Fibroblast of mammary gland (primary cell): Measurements from ENCODE around the gene WBP4.
A peak's percentile ranks its signal among the peaks of the same experiment; 100 is the strongest.
"Not testable (repeated sequence)": the region's sequence is repeated elsewhere in the genome, so short reads cannot be mapped to it uniquely, and the experiment has no call there.

Experiments
- DNase-seq: peaks from one replicate; pipeline ENCODE4 v3.0.0-alpha.2; 2010; ENCODE audit warnings: low read depth
- H3K4me3 ChIP-seq: 2 replicates; pipeline ENCODE4 v1.5.1; 2011; ENCODE audit warnings: low read depth, mild to moderate bottlenecking, low read length, moderate library complexity; ENCODE audit not compliant: control insufficient read depth
- TF ChIP-seq, protein P1 (sequence below): conservative IDR thresholded peaks from 2 replicates; pipeline ENCODE4 v1.5.1; 2011; ENCODE audit warnings: low read depth, low read length, inconsistent platforms; ENCODE audit not compliant: control insufficient read depth, insufficient read depth

Gene WBP4

GRCh38 chr13:41107584-41108014, 46.3 kb downstream of the WBP4 start:
- no peak for DNase-seq
- TF ChIP-seq, protein P1, sequence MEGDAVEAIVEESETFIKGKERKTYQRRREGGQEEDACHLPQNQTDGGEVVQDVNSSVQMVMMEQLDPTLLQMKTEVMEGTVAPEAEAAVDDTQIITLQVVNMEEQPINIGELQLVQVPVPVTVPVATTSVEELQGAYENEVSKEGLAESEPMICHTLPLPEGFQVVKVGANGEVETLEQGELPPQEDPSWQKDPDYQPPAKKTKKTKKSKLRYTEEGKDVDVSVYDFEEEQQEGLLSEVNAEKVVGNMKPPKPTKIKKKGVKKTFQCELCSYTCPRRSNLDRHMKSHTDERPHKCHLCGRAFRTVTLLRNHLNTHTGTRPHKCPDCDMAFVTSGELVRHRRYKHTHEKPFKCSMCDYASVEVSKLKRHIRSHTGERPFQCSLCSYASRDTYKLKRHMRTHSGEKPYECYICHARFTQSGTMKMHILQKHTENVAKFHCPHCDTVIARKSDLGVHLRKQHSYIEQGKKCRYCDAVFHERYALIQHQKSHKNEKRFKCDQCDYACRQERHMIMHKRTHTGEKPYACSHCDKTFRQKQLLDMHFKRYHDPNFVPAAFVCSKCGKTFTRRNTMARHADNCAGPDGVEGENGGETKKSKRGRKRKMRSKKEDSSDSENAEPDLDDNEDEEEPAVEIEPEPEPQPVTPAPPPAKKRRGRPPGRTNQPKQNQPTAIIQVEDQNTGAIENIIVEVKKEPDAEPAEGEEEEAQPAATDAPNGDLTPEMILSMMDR: no peak
- no peak overlapping the region for H3K4me3 ChIP-seq

GRCh38 chr13:41111454-41111853, 50.1 kb downstream of the WBP4 start:
- peak; percentile 66 for DNase-seq
- TF ChIP-seq, protein P1: no peak

DNA sequence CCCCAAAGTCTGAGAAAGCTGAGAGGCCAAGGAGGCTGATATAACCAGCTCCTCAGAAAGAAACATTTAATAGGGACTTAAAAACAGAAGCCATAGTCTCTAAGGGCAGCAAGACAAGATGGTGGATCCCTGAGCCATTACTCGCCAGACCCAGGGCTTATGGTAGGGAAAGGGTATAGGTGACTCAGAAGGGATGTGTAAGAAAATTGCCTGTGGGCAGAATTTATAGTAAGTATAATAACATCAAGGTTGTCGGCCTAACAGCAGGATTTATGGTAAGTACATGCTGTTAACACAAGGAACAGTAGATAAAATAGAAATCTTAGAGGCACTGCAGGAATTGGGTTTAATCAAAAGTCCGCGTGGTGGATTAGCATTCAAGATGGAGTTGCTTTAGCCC, 56.6 kb downstream of the WBP4 start:
- no peak for DNase-seq
- no peak overlapping the region for H3K4me3 ChIP-seq
- TF ChIP-seq, protein P1: no peak

More at GRCh38 chr13:41111454-41111853, 50.1 kb downstream of the WBP4 start:
- H3K4me3 ChIP-seq: no peak overlapping the region

- H3K4me3 ChIP-seq: no peak overlapping the region
- peak; percentile 28 for DNase-seq
- TF ChIP-seq, protein P1: no peak
Measured at GRCh38 chr13:41122838-41123237, 61.5 kb downstream of the WBP4 start.

DNA sequence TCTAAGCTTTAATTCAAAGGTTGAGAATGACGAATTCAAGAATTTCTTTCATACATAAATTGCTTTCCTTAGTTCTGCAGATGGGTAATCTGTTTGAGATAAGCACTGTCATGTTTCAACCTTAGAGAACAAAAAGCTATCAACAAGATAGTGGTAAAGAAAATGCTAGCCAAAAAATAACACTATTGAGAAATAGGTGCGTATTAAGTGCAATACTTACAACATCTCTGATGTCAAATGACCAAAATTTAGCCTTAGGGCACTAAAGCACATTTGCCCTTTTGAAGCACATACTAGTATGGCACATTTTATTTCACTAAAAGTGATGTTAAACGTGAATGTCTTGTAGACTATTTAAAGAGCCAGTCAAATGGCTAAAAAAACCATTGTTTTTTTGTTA, 66.4 kb downstream of the WBP4 start:
- TF ChIP-seq, protein P1: no peak

GRCh38 chr13:41130356-41130755, 69.0 kb downstream of the WBP4 start:
- DNase-seq: peak; percentile 63
- H3K4me3 ChIP-seq: peak overlapping the region; percentile 27
- TF ChIP-seq, protein P1: no peak

More for the DNA sequence above, 66.4 kb downstream of the WBP4 start:
- DNase-seq: no peak
- no peak overlapping the region for H3K4me3 ChIP-seq

- not testable (repeated sequence) for DNase-seq, H3K4me3 ChIP-seq
Measured at GRCh38 chr13:41131189-41131588, 69.9 kb downstream of the WBP4 start.

GRCh38 chr13:41131660-41132511, 70.6 kb downstream of the WBP4 start:
- DNase-seq: not testable (repeated sequence)

More at GRCh38 chr13:41131660-41132511, 70.6 kb downstream of the WBP4 start:
- peak overlapping the region; percentile 76 for H3K4me3 ChIP-seq
